ENCODE results near the gene NUP42. TPM values are rescaled to one million over a fixed set of nuclear protein-coding genes. Genes with fewer than 3 reads are reported as not detected.

NUP42 gene
- total RNA-seq, 1 experiment from 2014 or later, result 40.8 TPM

- no peak for TF ChIP-seq AR (CRISPR knock-in tag; IDR thresholded peaks at IDR 0.05)
- no peak for TF ChIP-seq IRF1 (CRISPR knock-in tag; IDR thresholded peaks at IDR 0.05)
- no peak for TF ChIP-seq CDX4 (CRISPR knock-in tag; IDR thresholded peaks at IDR 0.05; ENCODE audit: borderline replicate concordance)
Observed at GRCh38 chr7:23230641-23231101, 48.8 kb downstream of the NUP42 start (continued).

GRCh38 chr7:23232966-23233365, 51.1 kb downstream of the NUP42 start:
- ATAC-seq, result no peak

GRCh38 chr7:23234569-23235296, 52.9 kb downstream of the NUP42 start:
- Mint-ChIP-seq H3K27ac (no peak overlapping the region), H3K27me3 (ENCODE audit: low read depth) (no peaks in the 10 kb centered on the region), H3K9me3 (no peaks in the 10 kb centered on the region), H3K4me1 (peaks cover 12% of the 10 kb centered on the region), H3K36me3 (no peaks in the 10 kb centered on the region), H3K4me3 (no peak overlapping the region)
- DNase-seq (ENCODE audit: low spot score) (no peak), ATAC-seq (no peak)
- no peak for TF ChIP-seq PRDM15 (CRISPR knock-in tag; IDR thresholded peaks at IDR 0.05)
- TF ChIP-seq ZNF138 (CRISPR knock-in tag; conservative IDR thresholded peaks at IDR 0.05), result no peak
- ChIA-PET CTCF (no interaction called here), POLR2A (no interaction called here)

More at GRCh38 chr7:23232966-23233365, 51.1 kb downstream of the NUP42 start:
- no peaks in the 10 kb centered on the region; the same call in 1 of the 2 replicates for H3K27me3 Mint-ChIP-seq (ENCODE audit: low read depth)
- no peak overlapping the region for H3K27ac Mint-ChIP-seq
- peaks cover 9% of the 10 kb centered on the region for H3K9me3 Mint-ChIP-seq
- ChIA-PET POLR2A (no interaction called here), CTCF (interaction anchor here (1.0 to 1.9 kb wide), 3 partner anchors 10 to 32 kb away, joined by 3 to 6 read pairs (median 3); partner anchors contain the start of gene GPNMB)
- H3K36me3 Mint-ChIP-seq, result peaks cover 2% of the 10 kb centered on the region; the same call in 1 of the 2 replicates
- no peak for DNase-seq (ENCODE audit: low spot score)
- peaks cover 12% of the 10 kb centered on the region for H3K4me1 Mint-ChIP-seq
- H3K4me3 Mint-ChIP-seq, result no peak overlapping the region
- no peak for TF ChIP-seq AR (CRISPR knock-in tag; IDR thresholded peaks at IDR 0.05)

- ChIA-PET CTCF (no interaction called here), POLR2A (no interaction called here)
- DNase-seq (ENCODE audit: low spot score), result no peak
- H3K4me3 Mint-ChIP-seq, result no peak overlapping the region
- no peaks in the 10 kb centered on the region for H3K9me3 Mint-ChIP-seq
- H3K27me3 Mint-ChIP-seq (ENCODE audit: low read depth), result no peaks in the 10 kb centered on the region
- no peak overlapping the region for H3K27ac Mint-ChIP-seq
- ATAC-seq, result no peak
- no peaks in the 10 kb centered on the region for H3K36me3 Mint-ChIP-seq
- H3K4me1 Mint-ChIP-seq, result peaks cover 12% of the 10 kb centered on the region
- TF ChIP-seq JUN (CRISPR knock-in tag; IDR thresholded peaks at IDR 0.05) (no peak), ATF3 (CRISPR knock-in tag; conservative IDR thresholded peaks at IDR 0.05) (no peak), NFYB (CRISPR knock-in tag; conservative IDR thresholded peaks at IDR 0.05; ENCODE audit: low read depth) (no peak), TCF7 (CRISPR knock-in tag; IDR thresholded peaks at IDR 0.05; ENCODE audit: low read depth) (no peak), USF1 (CRISPR knock-in tag; IDR thresholded peaks at IDR 0.05) (no peak), ESRRA (CRISPR knock-in tag; IDR thresholded peaks at IDR 0.05; ENCODE audit: borderline replicate concordance) (no peak), NR2C2 (CRISPR knock-in tag; IDR thresholded peaks at IDR 0.05) (no peak)
Observed at GRCh38 chr7:23235813-23236221, 54.0 kb downstream of the NUP42 start.
